HEK293 (cell line): ENCODE measurements around the gene GPM6B.

ENCODE experiments used
- IKZF3 ChIP-seq: fragments of 450-650 bp; IDR thresholded peaks from 2 replicates; pipeline ENCODE4 v1.5.0; 2018; ENCODE audit warnings: missing biosample characterization, mild to moderate bottlenecking, missing genetic modification characterization, moderate library complexity
- KLF10 ChIP-seq: fragments of 450-650 bp; IDR thresholded peaks from 2 replicates; pipeline ENCODE4 v1.5.1; 2018; ENCODE audit warnings: missing biosample characterization, mild to moderate bottlenecking, missing genetic modification characterization
- KLF16 ChIP-seq: fragments of 450-650 bp; formaldehyde crosslinking; IDR thresholded peaks from 2 replicates; pipeline ENCODE4 v1.5.1; 2017; ENCODE audit warnings: missing biosample characterization, missing genetic modification characterization
- REST ChIP-seq: fragments of 450-650 bp; formaldehyde crosslinking; IDR thresholded peaks from 2 replicates; pipeline ENCODE4 v1.5.1; 2016; ENCODE audit warnings: missing biosample characterization, missing genetic modification characterization
- TSHZ1 ChIP-seq: fragments of 450-650 bp; formaldehyde crosslinking; IDR thresholded peaks from 2 replicates; pipeline ENCODE4 v1.5.1; 2016; ENCODE audit warnings: missing biosample characterization, missing genetic modification characterization, borderline replicate concordance
- ZBTB20 ChIP-seq: fragments of 450-650 bp; formaldehyde crosslinking; IDR thresholded peaks from 2 replicates; pipeline ENCODE4 v1.5.1; 2016; ENCODE audit warnings: missing biosample characterization, missing genetic modification characterization
- ZBTB7A ChIP-seq: fragments of 450-650 bp; formaldehyde crosslinking; IDR thresholded peaks from 2 replicates; pipeline ENCODE4 v1.5.1; 2016; ENCODE audit warnings: low read depth, missing biosample characterization, missing genetic modification characterization
- ZNF248 ChIP-seq: fragments of 450-650 bp; formaldehyde crosslinking; IDR thresholded peaks from 2 replicates; pipeline ENCODE4 v1.5.1; 2017; ENCODE audit warnings: missing biosample characterization, missing genetic modification characterization
- ZNF292 ChIP-seq: fragments of 450-650 bp; formaldehyde crosslinking; IDR thresholded peaks from 2 replicates; pipeline ENCODE4 v1.5.1; 2016; ENCODE audit warnings: low read depth, missing biosample characterization, missing genetic modification characterization, borderline replicate concordance
- ZNF768 ChIP-seq: fragments of 450-650 bp; formaldehyde crosslinking; IDR thresholded peaks from 2 replicates; pipeline ENCODE4 v1.5.1; 2018; ENCODE audit warnings: missing biosample characterization, mild to moderate bottlenecking, missing genetic modification characterization
- TF ChIP-seq, protein P1 (sequence below): fragments of 450-650 bp; formaldehyde crosslinking; IDR thresholded peaks from 2 replicates; pipeline ENCODE4 v1.5.1; 2016; ENCODE audit warnings: missing biosample characterization, missing genetic modification characterization

- no peak for TF ChIP-seq REST (tag by site-specific recombination)
- no peak for TF ChIP-seq KLF16 (tag by site-specific recombination)
- no peak for TF ChIP-seq ZBTB20
- TF ChIP-seq ZNF292 (tag by site-specific recombination): no peak
- TF ChIP-seq KLF10 (tag by site-specific recombination): no peak
- no peak for TF ChIP-seq TSHZ1 (tag by site-specific recombination)
- TF ChIP-seq, protein P1, sequence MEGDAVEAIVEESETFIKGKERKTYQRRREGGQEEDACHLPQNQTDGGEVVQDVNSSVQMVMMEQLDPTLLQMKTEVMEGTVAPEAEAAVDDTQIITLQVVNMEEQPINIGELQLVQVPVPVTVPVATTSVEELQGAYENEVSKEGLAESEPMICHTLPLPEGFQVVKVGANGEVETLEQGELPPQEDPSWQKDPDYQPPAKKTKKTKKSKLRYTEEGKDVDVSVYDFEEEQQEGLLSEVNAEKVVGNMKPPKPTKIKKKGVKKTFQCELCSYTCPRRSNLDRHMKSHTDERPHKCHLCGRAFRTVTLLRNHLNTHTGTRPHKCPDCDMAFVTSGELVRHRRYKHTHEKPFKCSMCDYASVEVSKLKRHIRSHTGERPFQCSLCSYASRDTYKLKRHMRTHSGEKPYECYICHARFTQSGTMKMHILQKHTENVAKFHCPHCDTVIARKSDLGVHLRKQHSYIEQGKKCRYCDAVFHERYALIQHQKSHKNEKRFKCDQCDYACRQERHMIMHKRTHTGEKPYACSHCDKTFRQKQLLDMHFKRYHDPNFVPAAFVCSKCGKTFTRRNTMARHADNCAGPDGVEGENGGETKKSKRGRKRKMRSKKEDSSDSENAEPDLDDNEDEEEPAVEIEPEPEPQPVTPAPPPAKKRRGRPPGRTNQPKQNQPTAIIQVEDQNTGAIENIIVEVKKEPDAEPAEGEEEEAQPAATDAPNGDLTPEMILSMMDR (tag by site-specific recombination): no peak
- TF ChIP-seq IKZF3: no peak
- no peak for TF ChIP-seq ZBTB7A
- no peak for TF ChIP-seq ZNF248 (tag by site-specific recombination)
- no peak for TF ChIP-seq ZNF768 (tag by site-specific recombination)
Measured at GRCh38 chrX:13835825-13836224, 18.9 kb upstream of the GPM6B start.
